ENCODE data around the gene GNB1L.

DNA sequence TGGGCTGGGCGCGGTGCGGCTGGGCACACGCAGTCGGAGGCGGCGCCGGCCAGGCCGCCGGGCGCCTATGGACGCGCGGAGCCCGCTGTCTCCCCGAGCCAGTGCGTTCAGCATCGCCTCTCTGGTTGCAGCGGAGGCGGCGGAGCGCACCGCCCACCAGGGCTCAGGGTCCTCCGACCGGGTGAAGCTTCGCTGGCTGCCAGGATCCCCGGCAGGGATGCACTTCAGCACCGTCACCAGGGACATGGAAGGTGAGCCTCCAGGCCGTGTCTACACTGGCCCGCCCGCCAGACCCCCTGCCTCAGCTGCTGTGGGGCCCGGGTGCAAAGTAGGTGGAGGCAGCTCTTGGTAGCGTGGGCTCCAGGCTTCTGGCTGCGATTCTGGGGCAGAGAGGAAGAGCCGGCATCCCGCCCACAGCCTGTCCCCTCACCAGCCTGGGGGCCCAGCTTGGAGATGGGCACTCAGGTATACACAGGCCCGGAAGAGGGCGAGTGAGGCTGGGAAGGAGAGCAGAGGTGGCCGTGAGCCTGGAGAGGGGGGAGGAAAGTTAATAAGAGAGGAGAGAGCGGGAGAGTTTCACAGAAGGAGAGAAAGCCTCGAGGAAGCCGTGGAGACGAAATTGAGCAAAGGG, 95.1 kb downstream of the GNB1L start:
- TF ChIP-seq, protein P1, sequence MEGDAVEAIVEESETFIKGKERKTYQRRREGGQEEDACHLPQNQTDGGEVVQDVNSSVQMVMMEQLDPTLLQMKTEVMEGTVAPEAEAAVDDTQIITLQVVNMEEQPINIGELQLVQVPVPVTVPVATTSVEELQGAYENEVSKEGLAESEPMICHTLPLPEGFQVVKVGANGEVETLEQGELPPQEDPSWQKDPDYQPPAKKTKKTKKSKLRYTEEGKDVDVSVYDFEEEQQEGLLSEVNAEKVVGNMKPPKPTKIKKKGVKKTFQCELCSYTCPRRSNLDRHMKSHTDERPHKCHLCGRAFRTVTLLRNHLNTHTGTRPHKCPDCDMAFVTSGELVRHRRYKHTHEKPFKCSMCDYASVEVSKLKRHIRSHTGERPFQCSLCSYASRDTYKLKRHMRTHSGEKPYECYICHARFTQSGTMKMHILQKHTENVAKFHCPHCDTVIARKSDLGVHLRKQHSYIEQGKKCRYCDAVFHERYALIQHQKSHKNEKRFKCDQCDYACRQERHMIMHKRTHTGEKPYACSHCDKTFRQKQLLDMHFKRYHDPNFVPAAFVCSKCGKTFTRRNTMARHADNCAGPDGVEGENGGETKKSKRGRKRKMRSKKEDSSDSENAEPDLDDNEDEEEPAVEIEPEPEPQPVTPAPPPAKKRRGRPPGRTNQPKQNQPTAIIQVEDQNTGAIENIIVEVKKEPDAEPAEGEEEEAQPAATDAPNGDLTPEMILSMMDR (IDR thresholded peaks at IDR 0.05): no peak
- TF ChIP-seq POLR2A (IDR thresholded peaks at IDR 0.05; ENCODE audit: low read depth) (no peak), EP300 (IDR thresholded peaks at IDR 0.05) (no peak)

Measured in esophagus muscularis mucosa (tissue), 4 donors.